Activated CD4-positive, alpha-beta T cell treated with anti-CD3 and anti-CD28 coated beads, Interleukin-2, amount 50 U/mL, for 1 hour (primary cell): Measurements from ENCODE around the gene MDM4.
"Not testable (repeated sequence)": the region's sequence is repeated elsewhere in the genome, so short reads cannot be mapped to it uniquely, and the experiment has no call there.

Experiments used
- DNase-seq: peaks from one replicate; pipeline ENCODE4 v3.0.0-alpha.2; 2020

The MDM4 gene

GRCh38 chr1:204493145-204493983 lies 22.8 kb upstream of the MDM4 start:
- no peak for DNase-seq

GRCh38 chr1:204493984-204494280 lies 22.3 kb upstream of the MDM4 start:
- DNase-seq: peak; percentile 36

GRCh38 chr1:204494281-204495077 lies 21.7 kb upstream of the MDM4 start, which contains the start of gene PIK3C2B:
Gene PIK3C2B, minus strand, starts transcription at chr1:204494805. Its CDS starts 25,003 bp downstream, at chr1:204469802.
- DNase-seq: peak; percentile 60

- no peak for DNase-seq
These were observed 21.0 kb upstream of the MDM4 start for GRCh38 chr1:204495078-204495753.

GRCh38 chr1:204495777-204496176 lies 20.4 kb upstream of the MDM4 start:
- DNase-seq: no peak

- no peak for DNase-seq
These were observed 17.2 kb upstream of the MDM4 start for GRCh38 chr1:204498981-204499380.

GRCh38 chr1:204499511-204500468 lies 16.4 kb upstream of the MDM4 start:
- DNase-seq: no peak

GRCh38 chr1:204502241-204502640 lies 14.0 kb upstream of the MDM4 start:
- DNase-seq: no peak

- DNase-seq: no peak
These were observed 12.9 kb upstream of the MDM4 start for GRCh38 chr1:204503122-204503912.

GRCh38 chr1:204503913-204504519 lies 12.2 kb upstream of the MDM4 start:
- DNase-seq: no peak

- no peak for DNase-seq
These were observed 10.5 kb upstream of the MDM4 start for GRCh38 chr1:204505674-204506200.

- peak; percentile 63 for DNase-seq
These were observed 9.8 kb upstream of the MDM4 start for GRCh38 chr1:204506201-204506968.

- peak; percentile 81 for DNase-seq
These were observed 9.3 kb upstream of the MDM4 start for GRCh38 chr1:204506969-204507316.

GRCh38 chr1:204507317-204508105 lies 8.7 kb upstream of the MDM4 start:
- no peak for DNase-seq

GRCh38 chr1:204509186-204509635 lies 7.0 kb upstream of the MDM4 start:
- DNase-seq: no peak

GRCh38 chr1:204511366-204511765 lies 4.8 kb upstream of the MDM4 start:
- no peak for DNase-seq

GRCh38 chr1:204513117-204513716 lies 3.0 kb upstream of the MDM4 start:
- DNase-seq: peak; percentile 61

GRCh38 chr1:204514828-204515227 lies 1.4 kb upstream of the MDM4 start:
- DNase-seq: no peak

- not testable (repeated sequence) for DNase-seq
These were observed 1.2 kb downstream of the MDM4 start for GRCh38 chr1:204517382-204517781.
